Heart left ventricle (tissue), 13 donors: ENCODE data around the gene NSD1.

Experiments
- CTCF ChIP-seq, 12 donors: fragments of 200-600 bp; sonication (generic) in 4 of 12; IDR thresholded peaks; one replicate each; pipeline versions ENCODE4 v1.5.0 to v1.8.0; 2018 to 2022; ENCODE audit warnings: antibody characterized with exemption in 12 of 12, mild to moderate bottlenecking in 5 of 12
- POLR2A ChIP-seq, 2 donors: fragments of 450-650 bp; IDR thresholded peaks; one replicate each; pipeline ENCODE4 v1.6.1; 2017; ENCODE audit warnings: antibody characterized with exemption in 2 of 2, mild to moderate bottlenecking in 2 of 2, moderate library complexity in 2 of 2
- donor health status: ischemic (EF 13 %, LVEDD 7.1; RV severe dilation, severe dysfunction).
- donor health status: DM: no; HTN: yes; CAD: no.
- donor health status: DM: no; HTN: no; CAD: no.
- donor health status: ischemic (EF 25% LVEDD 6.9; RV normal size, moderate dysfunction).
- donor health status: ischemic (EF 25% LVEDD 5.7; RV mildly dilated, moderate dysfunction).
- donor health status: ischemic (EF 35%, LVEDD 5.7; RV mildly dilated, moderate dysfunction).
- donor health status: nonischemic (EF 11% LVEDD 7.7; RV severe dilation, severe dysfunction).
- donor health status: DM: yes; HTN: yes; CAD: no.
- donor health status: PGD.
- donor health status: ischemic (EF 29% LVEDD 5.4; RV normal size, mild dysfunction).
- donor health status: nonischemic (EF 23%, LVEDD 6.1; RV moderate dilation, normal function).

DNA sequence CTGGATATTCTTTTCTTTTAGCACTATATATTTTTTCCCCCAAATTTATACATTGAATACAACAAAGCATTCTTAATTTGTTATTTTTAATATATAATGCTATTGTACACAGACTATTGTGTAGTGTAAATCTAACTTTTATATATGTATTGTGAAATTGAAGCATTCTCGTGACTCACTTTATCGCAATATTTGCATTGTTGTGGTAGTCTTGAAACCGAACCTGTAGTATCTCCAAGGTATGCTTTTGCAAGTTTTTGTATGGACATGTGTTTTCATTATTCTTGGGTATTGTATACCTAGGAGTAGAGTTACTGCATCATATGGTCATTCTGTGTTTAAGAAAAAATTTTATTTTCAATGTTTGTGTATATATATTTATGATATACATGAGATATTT is 49.6 kb downstream of the NSD1 start:
- TF ChIP-seq CTCF (IDR thresholded peaks at IDR 0.05) (no peak), POLR2A (IDR thresholded peaks at IDR 0.05) (no peak)
